Measurements from ENCODE around the gene SHC4. TPM values are rescaled to one million over a fixed set of nuclear protein-coding genes. Genes with fewer than 3 reads are reported as not detected.
A peak's percentile ranks its signal among the peaks of the same experiment; 100 is the strongest.

Gene SHC4
- total and polyA plus RNA-seq, 7 experiments from 2014 or later = 1.2 TPM; not detected in 6

GRCh38 chr15:48946074-48946839 lies 17.5 kb downstream of the SHC4 start:
- POLR2A ChIA-PET = no interaction called here

GRCh38 chr15:48945386-48945785 lies 18.3 kb downstream of the SHC4 start:
- no peak overlapping the region for H3K27ac Mint-ChIP-seq
- no peaks in the 10 kb centered on the region for H3K4me1 ChIP-seq (ENCODE audit: control insufficient read depth in 2 of 2, insufficient read depth in 2 of 2, low read length in 2 of 2)
- intact Hi-C loops (cut with micrococcal nuclease) = no loop called here
- ATAC-seq = no peak
- H3K4me3 Mint-ChIP-seq = no peak overlapping the region
- H3K27me3 ChIP-seq (ENCODE audit: control insufficient read depth in 2 of 2, insufficient read depth in 2 of 2, low read length in 2 of 2) = no peaks in the 10 kb centered on the region
- H3K9me3 ChIP-seq (ENCODE audit: control insufficient read depth in 2 of 3, low read length in 3 of 3) = no peaks in the 10 kb centered on the region
- H3K4me3 ChIP-seq (ENCODE audit: low read length) = no peak overlapping the region
- H3K36me3 Mint-ChIP-seq = peaks cover 0 to 3% (median 0%) of the 10 kb centered on the region in 5 donors
- H3K27me3 Mint-ChIP-seq = peaks cover 0 to 30% (median 22%) of the 10 kb centered on the region in 5 donors
- peaks cover 0 to 23% (median 0%) of the 10 kb centered on the region in 7 donors for H3K4me1 Mint-ChIP-seq
- no peak overlapping the region for H3K27ac ChIP-seq (ENCODE audit: low read depth, low read length)
- no peaks in the 10 kb centered on the region for H3K36me3 ChIP-seq (ENCODE audit: control insufficient read depth in 2 of 3, insufficient read depth in 3 of 3, low read length in 3 of 3)
- H3K9me3 Mint-ChIP-seq = peaks cover 0 to 10% (median 0%) of the 10 kb centered on the region in 11 donors
- ChIA-PET CTCF (interaction anchor here (0.6 kb wide), 1 partner anchor 13 kb away, joined by 3 read pairs; no protein-coding TSS in a partner anchor), POLR2A (no interaction called here)
- DNase-seq = no peak

More at GRCh38 chr15:48946074-48946839, 17.5 kb downstream of the SHC4 start:
- Histone ChIP-seq H3K9me3 (ENCODE audit: control insufficient read depth in 2 of 3, low read length in 3 of 3) (no peaks in the 10 kb centered on the region), H3K4me1 (ENCODE audit: control insufficient read depth in 2 of 2, insufficient read depth in 2 of 2, low read length in 2 of 2) (no peaks in the 10 kb centered on the region), H3K36me3 (ENCODE audit: control insufficient read depth in 2 of 3, insufficient read depth in 3 of 3, low read length in 3 of 3) (no peaks in the 10 kb centered on the region), H3K27me3 (ENCODE audit: control insufficient read depth in 2 of 2, insufficient read depth in 2 of 2, low read length in 2 of 2) (no peaks in the 10 kb centered on the region), H3K27ac (ENCODE audit: low read depth, low read length) (no peak overlapping the region), H3K4me3 (ENCODE audit: low read length) (no peak overlapping the region)
- Mint-ChIP-seq H3K27me3 (peaks cover 0 to 31% (median 18%) of the 10 kb centered on the region in 5 donors), H3K27ac (no peak overlapping the region), H3K4me1 (peaks cover 0 to 17% (median 0%) of the 10 kb centered on the region in 7 donors), H3K9me3 (peaks cover 0 to 7% (median 0%) of the 10 kb centered on the region in 11 donors), H3K4me3 (no peak overlapping the region), H3K36me3 (peaks cover 0 to 3% (median 2%) of the 10 kb centered on the region in 5 donors)
- no peak for DNase-seq
- intact Hi-C loops (cut with micrococcal nuclease) = no loop called here
- CTCF ChIA-PET = no interaction called here
- no peak for ATAC-seq

- intact Hi-C loops (cut with micrococcal nuclease) = no loop called here
- ATAC-seq (no peak), DNase-seq (no peak)
- Mint-ChIP-seq H3K4me1 (peaks cover 0 to 23% (median 0%) of the 10 kb centered on the region in 7 donors), H3K27ac (no peak overlapping the region), H3K36me3 (peaks cover 0 to 4% (median 0%) of the 10 kb centered on the region in 5 donors), H3K27me3 (peaks cover 0 to 37% (median 25%) of the 10 kb centered on the region in 5 donors), H3K4me3 (no peak overlapping the region), H3K9me3 (peaks cover 0 to 9% (median 0%) of the 10 kb centered on the region in 11 donors)
- H3K4me3 ChIP-seq (ENCODE audit: low read length) = no peak overlapping the region
- no peaks in the 10 kb centered on the region for H3K27me3 ChIP-seq (ENCODE audit: control insufficient read depth in 2 of 2, insufficient read depth in 2 of 2, low read length in 2 of 2)
- no peaks in the 10 kb centered on the region for H3K36me3 ChIP-seq (ENCODE audit: control insufficient read depth in 2 of 3, insufficient read depth in 3 of 3, low read length in 3 of 3)
- H3K27ac ChIP-seq (ENCODE audit: low read depth, low read length) = no peak overlapping the region
- no peaks in the 10 kb centered on the region for H3K9me3 ChIP-seq (ENCODE audit: control insufficient read depth in 2 of 3, low read length in 3 of 3)
- POLR2A ChIA-PET = no interaction called here
- H3K4me1 ChIP-seq (ENCODE audit: control insufficient read depth in 2 of 2, insufficient read depth in 2 of 2, low read length in 2 of 2) = no peaks in the 10 kb centered on the region
- CTCF ChIA-PET = no interaction called here
Observed at GRCh38 chr15:48941904-48942303, 21.8 kb downstream of the SHC4 start.

- POLR2A ChIA-PET = no interaction called here
Observed at GRCh38 chr15:48940508-48940907, 23.2 kb downstream of the SHC4 start.

GRCh38 chr15:48939648-48940047 lies 24.1 kb downstream of the SHC4 start:
- ChIA-PET CTCF (no interaction called here), POLR2A (no interaction called here)
- Histone ChIP-seq H3K36me3 (ENCODE audit: control insufficient read depth in 2 of 3, insufficient read depth in 3 of 3, low read length in 3 of 3) (no peaks in the 10 kb centered on the region), H3K4me3 (ENCODE audit: low read length) (no peak overlapping the region), H3K27me3 (ENCODE audit: control insufficient read depth in 2 of 2, insufficient read depth in 2 of 2, low read length in 2 of 2) (no peaks in the 10 kb centered on the region), H3K4me1 (ENCODE audit: control insufficient read depth in 2 of 2, insufficient read depth in 2 of 2, low read length in 2 of 2) (no peaks in the 10 kb centered on the region), H3K27ac (ENCODE audit: low read depth, low read length) (no peak overlapping the region), H3K9me3 (ENCODE audit: control insufficient read depth in 2 of 3, low read length in 3 of 3) (no peaks in the 10 kb centered on the region)
- no peak overlapping the region for H3K27ac Mint-ChIP-seq
- DNase-seq = no peak
- peaks cover 2 to 51% (median 20%) of the 10 kb centered on the region in 5 donors for H3K27me3 Mint-ChIP-seq
- peaks cover 0 to 9% (median 0%) of the 10 kb centered on the region in 11 donors for H3K9me3 Mint-ChIP-seq
- H3K4me3 Mint-ChIP-seq = no peak overlapping the region
- ATAC-seq = no peak
- H3K36me3 Mint-ChIP-seq = peaks cover 0 to 4% (median 0%) of the 10 kb centered on the region in 5 donors
- intact Hi-C loops (cut with micrococcal nuclease) = no loop called here
- peaks cover 0 to 8% (median 0%) of the 10 kb centered on the region in 7 donors for H3K4me1 Mint-ChIP-seq

More at GRCh38 chr15:48940508-48940907, 23.2 kb downstream of the SHC4 start:
- no peaks in the 10 kb centered on the region for H3K36me3 ChIP-seq (ENCODE audit: control insufficient read depth in 2 of 3, insufficient read depth in 3 of 3, low read length in 3 of 3)
- no peak for DNase-seq
- Mint-ChIP-seq H3K4me3 (no peak overlapping the region), H3K4me1 (peaks cover 0 to 12% (median 0%) of the 10 kb centered on the region in 7 donors), H3K27ac (peak overlapping the region in 1 of 9 donors; percentile 2), H3K36me3 (peaks cover 0 to 4% (median 0%) of the 10 kb centered on the region in 5 donors), H3K9me3 (peaks cover 0 to 9% (median 0%) of the 10 kb centered on the region in 11 donors), H3K27me3 (peaks cover under 1 to 43% (median 20%) of the 10 kb centered on the region in 5 donors)
- H3K27me3 ChIP-seq (ENCODE audit: control insufficient read depth in 2 of 2, insufficient read depth in 2 of 2, low read length in 2 of 2) = no peaks in the 10 kb centered on the region
- H3K9me3 ChIP-seq (ENCODE audit: control insufficient read depth in 2 of 3, low read length in 3 of 3) = no peaks in the 10 kb centered on the region
- no peaks in the 10 kb centered on the region for H3K4me1 ChIP-seq (ENCODE audit: control insufficient read depth in 2 of 2, insufficient read depth in 2 of 2, low read length in 2 of 2)
- CTCF ChIA-PET = no interaction called here
- no peak for ATAC-seq
- intact Hi-C loops (cut with micrococcal nuclease) = no loop called here
- H3K27ac ChIP-seq (ENCODE audit: low read depth, low read length) = no peak overlapping the region
- H3K4me3 ChIP-seq (ENCODE audit: low read length) = no peak overlapping the region

GRCh38 chr15:48937886-48938285 lies 25.8 kb downstream of the SHC4 start:
- Histone ChIP-seq H3K27ac (ENCODE audit: low read depth, low read length) (no peak overlapping the region), H3K9me3 (ENCODE audit: control insufficient read depth in 2 of 3, low read length in 3 of 3) (no peaks in the 10 kb centered on the region), H3K27me3 (ENCODE audit: control insufficient read depth in 2 of 2, insufficient read depth in 2 of 2, low read length in 2 of 2) (no peaks in the 10 kb centered on the region), H3K36me3 (ENCODE audit: control insufficient read depth in 2 of 3, insufficient read depth in 3 of 3, low read length in 3 of 3) (no peaks in the 10 kb centered on the region), H3K4me1 (ENCODE audit: control insufficient read depth in 2 of 2, insufficient read depth in 2 of 2, low read length in 2 of 2) (no peaks in the 10 kb centered on the region), H3K4me3 (ENCODE audit: low read length) (no peak overlapping the region)
- peaks cover 0 to 6% (median 0%) of the 10 kb centered on the region in 7 donors for H3K4me1 Mint-ChIP-seq
- H3K36me3 Mint-ChIP-seq = peaks cover 0 to 3% (median 0%) of the 10 kb centered on the region in 5 donors
- DNase-seq (no peak), ATAC-seq (no peak)
- peaks cover 0 to 3% (median 0%) of the 10 kb centered on the region in 11 donors for H3K9me3 Mint-ChIP-seq
- H3K27ac Mint-ChIP-seq = no peak overlapping the region
- intact Hi-C loops (cut with micrococcal nuclease) = no loop called here
- H3K4me3 Mint-ChIP-seq = no peak overlapping the region
- CTCF ChIA-PET = no interaction called here
- POLR2A ChIA-PET = no interaction called here
- peaks cover 2 to 54% (median 15%) of the 10 kb centered on the region in 5 donors for H3K27me3 Mint-ChIP-seq
